ENCODE results near the gene PRPF8. TPM values are rescaled to one million over a fixed set of nuclear protein-coding genes. Genes with fewer than 3 reads are reported as not detected.

Gene PRPF8
- total and polyA plus RNA-seq, 2 of the 13 experiments (the other 11 are each of a cell fraction or from before 2014, with no cell fraction given): 112 to 179 TPM

GRCh38 chr17:1709971-1710806, 25.5 kb upstream of the PRPF8 start, which contains the start of gene TLCD2 (continued):
- TF ChIP-seq HBP1 (CRISPR knock-in tag; IDR thresholded peaks at IDR 0.05; ENCODE audit: low read depth) (no peak; the same call in 1 of the 2 replicates), FOXO1 (CRISPR knock-in tag; IDR thresholded peaks at IDR 0.05) (no peak), MED1 (CRISPR knock-in tag; IDR thresholded peaks at IDR 0.05) (no peak), ARHGAP35 (CRISPR knock-in tag; IDR thresholded peaks at IDR 0.05; ENCODE audit: borderline replicate concordance) (no peak), MYC (CRISPR knock-in tag; IDR thresholded peaks at IDR 0.05; ENCODE audit: borderline replicate concordance) (peak; percentile 15; the same call in 1 of the 2 replicates), ZNF891 (CRISPR knock-in tag; IDR thresholded peaks at IDR 0.05) (no peak), GLMP (CRISPR knock-in tag; IDR thresholded peaks at IDR 0.05; ENCODE audit: borderline replicate concordance) (no peak), ZNF274 (CRISPR knock-in tag; IDR thresholded peaks at IDR 0.05) (no peak), ZNF280B (CRISPR knock-in tag; IDR thresholded peaks at IDR 0.05; ENCODE audit: borderline replicate concordance) (no peak), ZNF333 (CRISPR knock-in tag; IDR thresholded peaks at IDR 0.05; ENCODE audit: borderline replicate concordance) (no peak), HOXD1 (CRISPR knock-in tag; IDR thresholded peaks at IDR 0.05) (no peak), FOSL1 (CRISPR knock-in tag; IDR thresholded peaks at IDR 0.05; ENCODE audit: borderline replicate concordance) (no peak), ZNF800 (CRISPR knock-in tag; IDR thresholded peaks at IDR 0.05) (no peak), SMYD3 (CRISPR knock-in tag; IDR thresholded peaks at IDR 0.05) (no peak), USF2 (IDR thresholded peaks at IDR 0.05; ENCODE audit: low read depth, low read length) (no peak), USF2 (CRISPR knock-in tag; IDR thresholded peaks at IDR 0.05; ENCODE audit: borderline replicate concordance) (no peak), ZNF691 (CRISPR knock-in tag; IDR thresholded peaks at IDR 0.05; ENCODE audit: borderline replicate concordance, low read depth) (no peak; the same call in 1 of the 2 replicates)
